HepG2 (cell line): ENCODE results near the gene MRPL30. TPM values are rescaled to one million over a fixed set of nuclear protein-coding genes. Genes with fewer than 3 reads are reported as not detected.
A peak's percentile ranks its signal among the peaks of the same experiment; 100 is the strongest.

Source experiments
- FOXA3 ChIP-seq: IDR thresholded peaks from 2 replicates; pipeline ENCODE4 v1.6.1; 2016; ENCODE audit warnings: missing genetic modification reagents, missing compliant biosample characterization
- GLI4 ChIP-seq: sonication (generic); formaldehyde crosslinking; IDR thresholded peaks from 2 replicates; pipeline ENCODE4 v1.5.1; 2020; ENCODE audit warnings: missing genetic modification reagents, mild to moderate bottlenecking, moderate library complexity, borderline replicate concordance
- HNRNPH1 ChIP-seq: fragments of 200-400 bp; formaldehyde crosslinking; optimal IDR thresholded peaks from 2 replicates; pipeline ENCODE3; 2017; ENCODE audit warnings: mild to moderate bottlenecking, low read depth, low read length
- HNRNPK ChIP-seq: fragments of 200-400 bp; formaldehyde crosslinking; IDR thresholded peaks from 2 replicates; pipeline ENCODE4 v1.6.1; 2018; ENCODE audit warnings: low read length, low read depth, moderate library complexity, mild to moderate bottlenecking; ENCODE audit not compliant: poor library complexity, severe bottlenecking
- HOXA7 ChIP-seq: sonication (generic); formaldehyde crosslinking; IDR thresholded peaks from 2 replicates; pipeline ENCODE4 v1.8.1; 2022; ENCODE audit warnings: mild to moderate bottlenecking, missing genetic modification reagents, moderate library complexity
- MYNN ChIP-seq: sonication (generic); formaldehyde crosslinking; IDR thresholded peaks from 2 replicates; pipeline ENCODE4 v1.4.0; 2020; ENCODE audit warnings: mild to moderate bottlenecking, low read depth, missing genetic modification reagents
- NONO ChIP-seq, 2 experiments: fragments of 450-650 bp in 1 of 2; sonication (generic) in 1 of 2; formaldehyde crosslinking in 1 of 2; IDR thresholded peaks in 1 of 2; conservative IDR thresholded peaks in 1 of 2; 2 replicates each; pipeline versions ENCODE4 v1.6.1 to v1.8.0; 2017 to 2022; ENCODE audit warnings: mild to moderate bottlenecking in 1 of 2, missing genetic modification reagents in 1 of 2, moderate library complexity in 1 of 2
- SNAPC4 ChIP-seq: sonication (generic); formaldehyde crosslinking; IDR thresholded peaks from 2 replicates; pipeline ENCODE4 v1.4.0; 2020; ENCODE audit warnings: mild to moderate bottlenecking, missing genetic modification reagents
- ZFP90 ChIP-seq: sonication (generic); formaldehyde crosslinking; IDR thresholded peaks from 2 replicates; pipeline ENCODE4 v1.8.0; 2022; ENCODE audit warnings: missing genetic modification reagents, mild to moderate bottlenecking, inconsistent platforms, borderline replicate concordance
- ZNF224 ChIP-seq: sonication (generic); formaldehyde crosslinking; IDR thresholded peaks from 2 replicates; pipeline ENCODE4 v1.5.0; 2020; ENCODE audit warnings: mild to moderate bottlenecking, missing genetic modification reagents
- ZNF251 ChIP-seq: sonication (generic); formaldehyde crosslinking; IDR thresholded peaks from 2 replicates; pipeline ENCODE4 v1.9.0; 2021; ENCODE audit warnings: mild to moderate bottlenecking, missing genetic modification reagents
- ZNF292 ChIP-seq: sonication (generic); formaldehyde crosslinking; IDR thresholded peaks from 2 replicates; pipeline ENCODE4 v1.8.1; 2022; ENCODE audit warnings: mild to moderate bottlenecking, low read depth, missing genetic modification reagents, borderline replicate concordance
- ZNF567 ChIP-seq: sonication (generic); formaldehyde crosslinking; IDR thresholded peaks from 2 replicates; pipeline ENCODE4 v1.8.1; 2023; ENCODE audit warnings: mild to moderate bottlenecking, missing genetic modification reagents, borderline replicate concordance
- polyA plus RNA-seq, 8 experiments: library from polyadenylated mRNA; depleted of rRNA in 3 of 8; stranded (reverse) in 7 of 8; unstranded in 1 of 8; fragments of >200 nt; fragmentation: Illumina TruSeq in 4 of 8; extraction: Trizol in 4 of 8; gene quantifications; 2 replicates each; pipeline versions ENCODE4 v1.2.1 to v1.2.3, GENCODE V29; 2011 to 2016; ENCODE audit warnings: low read depth in 4 of 8, missing spikeins in 1 of 8, mixed read lengths in 1 of 8; ENCODE audit not compliant: insufficient read depth in 1 of 8
- total RNA-seq, 5 experiments: library from RNA; depleted of rRNA; stranded (reverse); fragments of >200 nt; fragmentation: Illumina TruSeq; extraction: Trizol; gene quantifications; 2 replicates each; pipeline ENCODE4 v1.2.3, GENCODE V29; 2016; ENCODE audit warnings: low read depth in 1 of 5
- TF ChIP-seq, protein P1 (sequence below): IDR thresholded peaks from 2 replicates; pipeline ENCODE4 v1.6.1; 2016

Gene MRPL30
- total and polyA plus RNA-seq, 2 of the 13 experiments (the other 11 are each of a cell fraction or from before 2014, with no cell fraction given) = 30.2 to 75.3 TPM

GRCh38 chr2:99141110-99142108 is 39.6 kb upstream of the MRPL30 start, which contains the start of gene C2orf15 (continued):
- TF ChIP-seq, protein P1, sequence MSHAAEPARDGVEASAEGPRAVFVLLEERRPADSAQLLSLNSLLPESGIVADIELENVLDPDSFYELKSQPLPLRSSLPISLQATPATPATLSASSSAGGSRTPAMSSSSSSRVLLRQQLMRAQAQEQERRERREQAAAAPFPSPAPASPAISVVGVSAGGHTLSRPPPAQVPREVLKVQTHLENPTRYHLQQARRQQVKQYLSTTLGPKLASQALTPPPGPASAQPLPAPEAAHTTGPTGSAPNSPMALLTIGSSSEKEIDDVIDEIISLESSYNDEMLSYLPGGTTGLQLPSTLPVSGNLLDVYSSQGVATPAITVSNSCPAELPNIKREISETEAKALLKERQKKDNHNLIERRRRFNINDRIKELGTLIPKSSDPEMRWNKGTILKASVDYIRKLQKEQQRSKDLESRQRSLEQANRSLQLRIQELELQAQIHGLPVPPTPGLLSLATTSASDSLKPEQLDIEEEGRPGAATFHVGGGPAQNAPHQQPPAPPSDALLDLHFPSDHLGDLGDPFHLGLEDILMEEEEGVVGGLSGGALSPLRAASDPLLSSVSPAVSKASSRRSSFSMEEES = no peak
- peak; percentile 96 for TF ChIP-seq HNRNPK
- peak; percentile 10; the same call in 1 of the 2 replicates for TF ChIP-seq GLI4 (CRISPR knock-in tag)
- TF ChIP-seq SNAPC4 (CRISPR knock-in tag) = peak; percentile 81
- no peak for TF ChIP-seq HNRNPH1
- peak; percentile 69; the same call in 1 of the 2 replicates for TF ChIP-seq ZNF292 (CRISPR knock-in tag)
- TF ChIP-seq HOXA7 (CRISPR knock-in tag) = no peak
- TF ChIP-seq NONO (IDR thresholded peaks at IDR 0.05) = no peak
- TF ChIP-seq NONO (CRISPR knock-in tag; conservative IDR thresholded peaks at IDR 0.05) = peak; percentile 79
- TF ChIP-seq ZFP90 (CRISPR knock-in tag) = peak; percentile 48
- peak; percentile 15; the same call in 1 of the 2 replicates for TF ChIP-seq ZNF567
- no peak for TF ChIP-seq ZNF251 (CRISPR knock-in tag)
- peak; percentile 58 for TF ChIP-seq FOXA3
- no peak for TF ChIP-seq MYNN
- TF ChIP-seq ZNF224 (CRISPR knock-in tag) = 0 out of 2 replicates have a peak, but pooled peaks have one; percentile 58
